Nucleus accumbens (tissue), 56 donors: ENCODE results near the gene TRIM74.
A peak's percentile ranks its signal among the peaks of the same experiment; 100 is the strongest.
"Not testable (repeated sequence)": the region's sequence is repeated elsewhere in the genome, so short reads cannot be mapped to it uniquely, and the experiment has no call there.

Source experiments
- DNase-seq, 56 donors: peaks; one replicate each; lab custom pipeline; 2025; lab: John Stamatoyannopoulos, UW

The TRIM74 gene

GRCh38 chr7:72914756-72915525 lies 54.3 kb downstream of the TRIM74 start:
- DNase-seq = peak in 23 of 56 donors; percentile 0 to 50 (median 5)

GRCh38 chr7:72913750-72914149 lies 55.5 kb downstream of the TRIM74 start:
- DNase-seq = not testable (repeated sequence)

GRCh38 chr7:72911395-72911794 lies 57.9 kb downstream of the TRIM74 start:
- DNase-seq = not testable (repeated sequence)
